SK-N-SH (cell line): ENCODE data around the gene PPFIBP2.

Source experiments
- RFX5 ChIP-seq: IDR thresholded peaks from 2 replicates; pipeline ENCODE4 v1.6.1; 2012; ENCODE audit warnings: mild to moderate bottlenecking, improper control_type of control experiment, low read length
- TEAD4 ChIP-seq: IDR thresholded peaks from 2 replicates; pipeline ENCODE4 v1.4.0; 2012; ENCODE audit warnings: mild to moderate bottlenecking, borderline replicate concordance; ENCODE audit not compliant: insufficient read depth

DNA sequence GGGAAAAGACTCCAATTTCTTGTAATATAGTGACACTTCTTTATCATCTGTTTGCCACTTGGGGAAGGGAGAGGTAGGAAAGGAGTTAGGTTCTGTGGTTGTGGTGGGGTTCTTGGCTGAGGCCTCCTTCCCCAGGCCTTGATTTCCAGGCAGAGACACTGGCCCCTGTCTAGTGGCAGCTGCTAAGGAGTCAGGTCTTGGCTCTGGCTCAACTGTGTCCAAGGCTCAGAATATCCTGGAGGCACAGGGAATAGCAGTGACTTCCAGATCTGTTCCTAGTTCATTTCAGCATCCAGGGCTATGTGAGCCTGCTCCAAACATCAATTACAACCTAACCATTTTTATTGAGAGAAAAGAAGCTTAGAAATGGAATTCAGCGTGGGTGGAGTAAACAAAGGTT lies 29.5 kb downstream of the PPFIBP2 start:
- TF ChIP-seq TEAD4 (no peak), RFX5 (no peak)
